HG02588 (cell line): ENCODE results near the gene SGCA.

Source experiments
- ATAC-seq: cut with Tn5 transposase; IDR thresholded peaks from one replicate; pipeline ENCODE4 v1.9.1; 2021; ENCODE audit warnings: mild to moderate bottlenecking, moderate library complexity; ENCODE audit not compliant: unreplicated experiment

Gene SGCA

GRCh38 chr17:50191359-50192143 is 25.7 kb downstream of the SGCA start:
- no peak for ATAC-seq

GRCh38 chr17:50192144-50192617 is 26.4 kb downstream of the SGCA start:
- no peak for ATAC-seq

- ATAC-seq: no peak
Measured at GRCh38 chr17:50192618-50193291, 26.9 kb downstream of the SGCA start.

- no peak for ATAC-seq
Measured at GRCh38 chr17:50194140-50194933, 28.5 kb downstream of the SGCA start.

- no peak for ATAC-seq
Measured at GRCh38 chr17:50194934-50195865, 29.4 kb downstream of the SGCA start.

GRCh38 chr17:50196036-50196435 is 30.2 kb downstream of the SGCA start:
- ATAC-seq: no peak

- ATAC-seq: no peak
Measured at GRCh38 chr17:50196826-50197225, 31.0 kb downstream of the SGCA start.

GRCh38 chr17:50198026-50198669 is 32.3 kb downstream of the SGCA start:
- no peak for ATAC-seq

- no peak for ATAC-seq
Measured at GRCh38 chr17:50199211-50199802, 33.5 kb downstream of the SGCA start.

GRCh38 chr17:50199803-50200456 is 34.1 kb downstream of the SGCA start:
- peak; percentile 32 for ATAC-seq

- peak; percentile 56 for ATAC-seq
Measured at GRCh38 chr17:50200457-50201275, 34.9 kb downstream of the SGCA start.

GRCh38 chr17:50201276-50201854 is 35.6 kb downstream of the SGCA start, which contains the start of gene COL1A1:
COL1A1 (minus strand) TSS chr17:50201631; CDS start chr17:50201513, 118 bp downstream.
- ATAC-seq: no peak

- no peak for ATAC-seq
Measured at GRCh38 chr17:50203086-50203485, 37.3 kb downstream of the SGCA start.

- ATAC-seq: no peak
Measured at GRCh38 chr17:50203604-50204345, 38.0 kb downstream of the SGCA start.

- ATAC-seq: no peak
Measured at GRCh38 chr17:50204431-50204830, 38.6 kb downstream of the SGCA start.

- no peak for ATAC-seq
Measured at GRCh38 chr17:50205111-50205962, 39.5 kb downstream of the SGCA start.
